H7 (cell line): ENCODE data around the gene ICE1. TPM values are rescaled to one million over a fixed set of nuclear protein-coding genes. Genes with fewer than 3 reads are reported as not detected.
"Not testable (repeated sequence)": the region's sequence is repeated elsewhere in the genome, so short reads cannot be mapped to it uniquely, and the experiment has no call there.

Experiments
- DNase-seq: peaks from one replicate; pipeline ENCODE4 v3.0.0; 2012
- H3K27me3 ChIP-seq: 2 replicates; pipeline ENCODE4 v1.6.0; 2011; ENCODE audit warnings: mild to moderate bottlenecking, low read length; ENCODE audit not compliant: control insufficient read depth, insufficient read depth
- H3K36me3 ChIP-seq: replicated peaks from 2 replicates; pipeline ENCODE4 v1.5.1; 2011; ENCODE audit warnings: low read length; ENCODE audit not compliant: control insufficient read depth, insufficient read depth
- H3K4me3 ChIP-seq: 2 replicates; pipeline ENCODE4 v1.5.1; 2011; ENCODE audit warnings: low read depth, mild to moderate bottlenecking, control low read depth, low read length, moderate library complexity; ENCODE audit not compliant: insufficient read depth
- total RNA-seq: library from RNA; depleted of rRNA; stranded (reverse); fragments of >200 nt; shearing (Covaris generic); gene quantifications from 2 replicates; pipeline ENCODE4 v1.2.3, GENCODE V29; 2014

ICE1 gene
- total RNA-seq, 1 experiment from 2014 or later = 20.3 TPM

DNA sequence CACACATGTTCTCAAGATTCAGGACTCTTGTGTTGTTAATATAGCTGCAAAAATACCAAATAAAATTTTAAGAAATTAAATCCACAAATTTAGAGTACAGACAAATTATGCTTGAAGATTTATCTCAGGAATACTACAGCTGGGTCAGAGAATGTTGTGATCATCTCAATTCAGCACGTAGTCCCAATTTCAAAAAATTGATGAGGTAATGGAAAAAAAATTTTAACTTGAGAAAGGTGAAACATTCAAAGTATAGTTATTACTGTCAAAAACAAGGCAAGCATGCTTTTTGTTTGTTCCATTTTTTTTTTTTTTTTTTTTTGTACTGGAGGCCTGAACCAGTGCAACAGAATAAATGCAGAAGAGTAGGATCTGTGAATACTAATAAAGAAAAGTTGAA, 29.4 kb downstream of the ICE1 start:
- DNase-seq = no peak
- Histone ChIP-seq H3K36me3 (peaks cover 8% of the 10 kb centered on the region), H3K4me3 (no peak overlapping the region), H3K27me3 (no peaks in the 10 kb centered on the region)

DNA sequence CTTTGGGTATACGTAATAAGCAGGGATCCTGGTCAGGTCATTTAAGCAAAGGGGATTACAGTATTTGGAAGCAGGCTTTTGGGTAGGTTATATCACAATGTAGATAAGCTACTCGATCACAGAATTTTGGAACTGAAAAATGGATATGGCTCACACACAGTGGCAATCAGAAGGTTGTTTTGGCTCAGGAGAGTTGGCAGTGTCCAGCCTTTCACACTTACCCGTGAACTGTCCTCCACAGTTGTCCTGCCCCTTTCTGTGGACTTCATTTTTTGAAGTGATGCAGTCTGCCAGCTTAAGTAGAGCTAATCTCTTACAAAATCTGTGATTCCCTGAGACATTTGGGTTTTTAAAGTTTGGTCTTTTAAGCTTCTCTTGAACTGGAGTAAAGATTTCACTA, 30.7 kb downstream of the ICE1 start:
- peaks cover 7% of the 10 kb centered on the region for H3K36me3 ChIP-seq
- DNase-seq = no peak
- H3K27me3 ChIP-seq = no peaks in the 10 kb centered on the region
- H3K4me3 ChIP-seq = no peak overlapping the region

DNA sequence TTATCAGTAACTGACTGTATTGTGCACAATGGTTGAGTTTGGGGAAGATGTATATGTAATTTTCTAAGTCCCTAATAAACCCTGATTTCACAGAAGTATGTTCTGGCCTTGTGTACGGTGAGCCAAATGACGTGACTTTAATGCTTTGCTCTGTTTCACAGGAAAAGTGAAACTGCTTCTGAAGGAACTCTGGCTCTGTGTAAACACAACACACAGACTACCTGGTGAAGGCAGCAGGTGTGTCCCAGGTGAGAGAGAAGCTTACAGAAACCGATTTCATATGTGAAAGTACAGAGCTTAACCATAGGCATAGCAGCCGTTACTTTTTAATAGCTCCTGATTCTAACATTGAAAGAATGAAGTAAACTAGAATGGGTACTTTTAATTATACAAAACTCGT, 31.9 kb downstream of the ICE1 start:
- Histone ChIP-seq H3K36me3 (peaks cover 9% of the 10 kb centered on the region), H3K4me3 (no peak overlapping the region), H3K27me3 (no peaks in the 10 kb centered on the region)
- no peak for DNase-seq

DNA sequence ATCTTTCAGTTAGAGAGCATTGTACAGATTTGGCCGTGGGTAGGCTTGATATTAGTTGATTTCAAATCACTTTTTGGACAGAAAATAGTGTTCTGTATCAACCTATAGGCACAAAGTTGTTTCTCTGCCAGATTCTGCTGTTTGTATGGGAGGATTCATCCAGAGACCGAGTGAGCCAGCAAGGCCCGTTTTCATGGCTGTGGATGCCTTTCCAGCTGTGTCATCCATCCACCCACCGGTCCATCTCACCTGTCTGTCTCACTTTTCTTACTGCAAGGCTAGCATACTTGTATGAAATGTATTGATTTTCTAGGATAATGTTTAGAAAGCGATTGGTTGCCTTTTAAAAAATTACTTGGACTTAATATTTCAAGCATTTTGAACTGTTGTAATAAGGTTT, 34.4 kb downstream of the ICE1 start:
- Histone ChIP-seq H3K27me3 (no peaks in the 10 kb centered on the region), H3K36me3 (peaks cover 24% of the 10 kb centered on the region), H3K4me3 (no peak overlapping the region)
- no peak for DNase-seq

DNA sequence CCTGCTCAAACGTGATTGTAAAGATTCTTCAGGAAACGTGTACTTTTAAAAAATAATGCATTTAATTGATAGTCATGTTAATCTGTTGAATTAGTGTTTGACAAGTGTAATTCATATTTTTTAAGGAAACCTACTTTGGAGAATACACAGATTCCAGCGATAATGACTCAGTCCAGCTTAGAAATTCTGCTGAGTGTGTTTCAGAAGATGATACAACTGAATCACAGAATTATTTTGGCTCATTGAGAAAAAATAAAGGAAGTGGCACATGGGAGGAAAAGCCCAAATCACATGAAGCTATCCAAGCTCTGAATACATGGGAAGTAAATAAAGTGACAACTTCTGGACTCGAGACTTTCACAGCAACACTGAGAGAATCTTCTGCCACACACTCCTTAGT, 37.8 kb downstream of the ICE1 start:
- Histone ChIP-seq H3K4me3 (no peak overlapping the region), H3K36me3 (peaks cover 29% of the 10 kb centered on the region)

DNA sequence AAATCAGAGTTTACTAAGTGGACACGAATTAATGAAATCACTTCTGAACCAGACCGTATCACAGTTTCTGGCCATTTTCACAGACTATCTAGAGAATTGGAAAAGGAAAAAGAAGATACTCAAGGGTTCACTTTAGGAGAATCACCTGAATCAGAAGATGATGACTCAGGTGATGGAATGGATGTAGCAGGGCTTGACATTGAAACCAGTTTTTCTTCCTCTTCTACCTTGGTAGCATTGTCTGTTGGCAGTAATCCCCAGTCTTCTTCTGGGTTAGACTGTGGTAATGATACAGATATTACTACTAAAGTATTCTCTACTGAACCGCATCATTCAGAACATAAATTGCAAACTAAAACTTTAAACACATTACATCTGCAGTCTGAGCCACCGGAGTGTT, 38.5 kb downstream of the ICE1 start:
- Histone ChIP-seq H3K36me3 (peaks cover 29% of the 10 kb centered on the region), H3K27me3 (no peaks in the 10 kb centered on the region), H3K4me3 (no peak overlapping the region)
- DNase-seq = no peak

More for the DNA sequence above, 37.8 kb downstream of the ICE1 start:
- no peaks in the 10 kb centered on the region for H3K27me3 ChIP-seq
- DNase-seq = no peak

DNA sequence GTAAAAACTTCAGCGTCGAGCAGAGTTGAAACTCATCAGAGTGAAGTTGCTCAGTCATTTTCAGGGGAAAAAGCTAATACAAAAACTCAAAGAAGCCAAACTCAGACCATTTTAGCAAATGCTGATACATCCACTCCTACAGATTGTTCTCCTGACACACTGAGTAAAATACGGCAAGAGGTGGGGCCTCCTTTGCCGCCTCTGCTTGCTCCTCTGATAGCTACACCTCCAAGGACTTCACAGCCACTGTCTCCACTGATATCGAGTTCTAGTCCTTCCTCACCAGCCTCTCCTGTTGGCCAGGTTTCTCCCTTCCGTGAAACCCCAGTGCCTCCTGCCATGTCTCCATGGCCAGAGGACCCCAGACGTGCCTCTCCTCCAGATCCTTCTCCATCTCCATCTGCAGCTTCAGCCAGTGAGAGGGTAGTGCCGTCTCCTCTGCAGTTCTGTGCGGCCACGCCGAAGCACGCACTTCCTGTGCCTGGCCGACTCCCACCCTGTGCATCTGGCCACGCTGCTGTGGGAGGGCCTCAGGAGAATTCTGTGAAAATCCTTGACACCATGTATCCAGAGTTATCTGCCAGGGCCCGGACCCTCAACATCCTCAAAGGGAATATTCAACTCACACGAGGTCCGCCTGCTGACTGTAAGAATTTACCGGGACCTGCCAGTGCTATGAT, 41.7 kb downstream of the ICE1 start:
- peaks cover 24% of the 10 kb centered on the region for H3K36me3 ChIP-seq
- no peak overlapping the region for H3K4me3 ChIP-seq
- no peak for DNase-seq
- H3K27me3 ChIP-seq = no peaks in the 10 kb centered on the region

DNA sequence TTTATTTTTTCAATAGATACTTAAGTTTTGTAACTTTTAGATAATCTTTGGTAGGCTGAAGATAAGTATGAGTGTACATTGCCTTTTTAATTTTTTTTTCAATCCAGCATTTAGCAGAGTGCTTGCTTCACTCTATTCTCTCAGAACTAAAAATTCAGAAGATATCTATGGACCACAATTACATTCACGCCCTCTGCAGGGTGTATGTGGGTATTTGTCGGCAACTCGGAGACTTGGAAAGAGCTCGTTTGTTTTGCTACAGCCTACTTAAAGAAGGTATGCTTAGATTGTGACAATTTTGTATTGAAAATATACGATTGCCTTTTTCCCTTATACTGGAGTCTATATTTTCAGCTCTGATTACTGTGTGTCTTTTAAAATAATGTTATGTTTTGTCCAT, 43.8 kb downstream of the ICE1 start:
- H3K27me3 ChIP-seq = no peaks in the 10 kb centered on the region
- peaks cover 12% of the 10 kb centered on the region for H3K36me3 ChIP-seq
- no peak for DNase-seq
- H3K4me3 ChIP-seq = no peak overlapping the region

DNA sequence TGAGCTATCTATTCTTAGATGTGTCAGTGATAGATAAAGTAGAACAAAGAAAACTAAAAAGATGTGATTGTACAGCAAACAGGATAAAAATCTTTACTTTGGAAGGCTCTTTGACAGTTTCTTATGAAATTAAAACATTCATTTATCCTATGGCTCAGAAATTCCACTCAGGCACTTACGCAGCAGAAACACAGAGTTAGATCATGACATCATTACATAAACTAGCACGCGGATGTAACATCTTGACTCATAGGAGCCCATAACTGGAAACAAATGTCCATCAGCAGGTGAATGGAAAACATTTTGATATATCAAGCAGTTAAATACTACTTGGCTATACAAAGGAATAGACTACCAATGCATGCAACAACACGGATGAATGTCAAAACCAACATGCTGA, 45.3 kb downstream of the ICE1 start:
- H3K36me3 ChIP-seq = peaks cover 6% of the 10 kb centered on the region

DNA sequence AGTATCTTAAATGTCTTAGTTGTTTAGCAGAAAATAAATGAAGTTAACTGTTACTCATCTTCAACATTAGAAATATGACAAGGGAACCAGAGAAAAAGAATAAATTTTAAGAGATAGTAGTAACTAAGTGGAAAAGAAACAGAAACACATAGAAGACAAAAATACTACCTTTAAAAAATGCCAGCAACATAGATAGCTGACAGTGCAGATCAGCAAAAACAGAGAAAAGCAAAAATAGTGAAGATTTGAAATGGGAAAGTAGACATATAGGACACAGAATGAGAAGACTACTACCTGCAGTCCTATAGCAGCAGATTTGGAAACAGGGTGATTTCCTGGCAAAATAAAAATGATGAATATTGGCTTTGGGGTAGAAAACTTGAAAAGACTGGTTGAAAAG, 48.5 kb downstream of the ICE1 start:
- H3K36me3 ChIP-seq = peaks cover 6% of the 10 kb centered on the region
- H3K27me3 ChIP-seq = no peaks in the 10 kb centered on the region
- DNase-seq = no peak
- H3K4me3 ChIP-seq = no peak overlapping the region

More for the DNA sequence above, 45.3 kb downstream of the ICE1 start:
- Histone ChIP-seq H3K4me3 (no peak overlapping the region), H3K27me3 (no peaks in the 10 kb centered on the region)
- DNase-seq = no peak

DNA sequence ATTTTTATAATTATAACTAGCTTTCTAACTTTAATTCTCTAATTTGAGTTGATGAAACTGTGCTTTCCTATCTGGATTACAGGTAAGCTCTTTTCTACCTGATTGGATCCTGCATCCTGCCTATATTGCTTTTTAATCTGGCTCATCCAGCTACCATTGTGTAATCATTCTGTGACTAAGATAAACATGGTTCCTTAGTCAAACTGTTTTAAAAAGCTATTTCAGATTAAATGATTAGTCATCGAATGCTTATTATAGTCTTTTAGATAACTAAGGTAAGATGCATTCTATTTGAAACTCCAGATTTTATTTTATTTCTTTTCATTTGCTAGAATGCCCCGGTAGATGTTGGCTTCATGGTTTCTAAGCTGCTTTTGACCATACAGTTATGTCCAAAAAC, 50.7 kb downstream of the ICE1 start:
- no peaks in the 10 kb centered on the region for H3K27me3 ChIP-seq
- DNase-seq = no peak
- peaks cover 6% of the 10 kb centered on the region for H3K36me3 ChIP-seq
- H3K4me3 ChIP-seq = no peak overlapping the region

DNA sequence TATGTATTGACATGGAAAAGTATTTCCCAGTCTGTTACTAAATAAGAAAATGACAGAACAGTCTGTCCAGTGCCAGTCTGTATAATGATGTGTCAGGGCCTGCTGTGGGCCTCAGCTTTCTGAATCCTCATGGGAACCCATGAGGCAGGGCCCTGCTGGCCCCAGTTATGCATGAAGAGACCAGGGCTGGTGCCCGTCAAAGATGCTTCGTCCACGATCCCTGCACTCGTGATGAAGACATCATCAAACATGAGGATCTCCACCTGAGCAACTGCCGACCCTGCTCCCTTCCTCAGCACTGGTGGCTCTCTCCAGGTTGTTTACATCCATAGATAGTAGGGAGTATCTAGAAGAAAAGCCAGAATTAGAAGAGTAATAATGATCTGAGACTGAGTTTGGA, 52.5 kb downstream of the ICE1 start:
- Histone ChIP-seq H3K36me3 (peaks cover 6% of the 10 kb centered on the region), H3K4me3 (no peak overlapping the region), H3K27me3 (no peaks in the 10 kb centered on the region)
- DNase-seq = no peak

DNA sequence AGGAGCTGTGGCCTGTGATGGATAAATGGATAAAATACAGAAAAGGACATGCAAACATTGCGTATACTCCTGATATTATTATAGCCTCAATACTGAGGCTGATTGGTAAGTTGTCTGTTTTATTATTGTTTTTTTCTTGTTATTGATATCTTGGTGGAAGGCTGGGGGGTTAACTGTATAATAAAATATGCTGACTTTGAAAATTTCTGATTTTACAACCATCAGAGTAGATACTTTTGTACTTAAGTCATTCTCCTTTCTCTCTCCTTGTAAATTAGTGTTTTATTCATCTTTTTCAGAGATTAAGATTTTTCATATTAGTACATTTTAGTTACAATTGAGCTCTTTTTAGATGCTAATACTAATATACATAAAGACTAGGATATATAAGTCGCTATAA, 53.5 kb downstream of the ICE1 start:
- no peak for DNase-seq
- Histone ChIP-seq H3K27me3 (no peaks in the 10 kb centered on the region), H3K4me3 (no peak overlapping the region), H3K36me3 (peaks cover 6% of the 10 kb centered on the region)

DNA sequence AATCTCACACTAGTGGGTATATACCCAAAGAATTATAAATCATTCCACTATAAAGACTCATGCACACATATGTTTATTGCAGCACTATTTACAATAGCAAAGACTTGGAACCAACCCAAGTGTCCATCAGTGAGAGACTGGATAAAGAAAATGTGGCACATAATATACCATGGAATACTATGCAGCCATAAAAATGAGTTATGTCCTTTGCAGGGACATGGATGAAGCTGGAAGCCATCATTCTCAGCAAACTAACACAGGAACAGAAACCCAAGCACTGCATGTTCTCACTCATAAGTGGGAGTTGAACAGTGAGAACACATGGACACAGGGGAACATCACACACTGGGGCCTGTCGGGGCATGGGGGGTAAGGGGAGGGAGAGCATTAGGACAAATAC, 57.1 kb downstream of the ICE1 start:
- not testable (repeated sequence) for DNase-seq, H3K4me3 ChIP-seq, H3K27me3 ChIP-seq, H3K36me3 ChIP-seq

DNA sequence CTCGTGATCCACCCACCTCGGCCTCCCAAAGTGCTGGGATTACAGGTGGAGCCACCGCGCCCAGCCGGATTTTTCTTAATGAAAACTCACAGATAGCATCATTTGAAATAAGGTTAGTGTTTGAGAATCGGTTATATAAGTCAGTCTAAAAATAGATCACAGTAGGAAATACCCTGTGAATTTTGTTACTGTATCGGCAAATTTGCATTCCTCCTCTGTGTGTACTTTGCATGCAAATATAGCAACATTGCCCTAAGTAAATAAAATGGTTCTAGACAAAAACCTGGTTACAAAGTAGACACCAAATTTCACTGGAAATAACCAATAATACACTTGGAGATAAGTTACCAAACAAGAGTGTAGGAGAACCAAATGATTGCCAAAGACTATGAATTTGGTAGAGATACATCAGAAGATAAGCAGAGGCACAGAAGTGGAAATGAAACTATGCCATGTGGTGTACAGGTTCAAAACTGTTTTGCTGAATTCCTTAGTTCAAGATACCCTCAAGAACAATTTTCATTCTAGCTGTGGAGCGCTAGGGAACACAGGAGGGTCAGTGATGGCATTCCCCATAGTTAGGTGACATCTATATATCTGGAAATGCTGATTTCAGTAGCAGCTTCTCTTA, 58.1 kb downstream of the ICE1 start:
- no peaks in the 10 kb centered on the region for H3K27me3 ChIP-seq
- no peak for DNase-seq
- peaks cover 5% of the 10 kb centered on the region for H3K36me3 ChIP-seq
- H3K4me3 ChIP-seq = no peak overlapping the region
